ENCODE measurements around the gene MRPS35.

DNA sequence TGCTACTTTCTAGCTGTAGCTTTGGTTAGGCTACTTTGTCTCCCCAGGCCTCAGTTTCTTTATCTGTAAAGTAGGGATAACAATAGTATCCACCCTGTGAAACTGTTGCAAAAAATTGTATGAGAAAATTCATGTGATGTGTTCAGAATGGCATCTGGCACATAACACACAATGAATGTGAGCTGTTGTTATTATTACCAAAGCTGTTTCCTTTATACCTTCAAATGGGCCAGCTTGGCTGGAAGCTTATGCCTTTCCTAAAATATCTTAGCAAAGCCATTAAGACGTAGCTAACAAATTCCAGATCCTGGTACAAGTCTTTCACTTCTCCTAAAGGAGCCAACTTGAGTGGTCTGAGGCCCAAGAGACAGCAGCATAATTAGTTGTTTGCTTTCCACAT lies 94.6 kb downstream of the MRPS35 start:
- no peak for TF ChIP-seq CTCF (IDR thresholded peaks at IDR 0.05)
- no peak for TF ChIP-seq POLR2AphosphoS5 (IDR thresholded peaks at IDR 0.05)
